ENCODE results near the gene MGRN1. TPM values are rescaled to one million over a fixed set of nuclear protein-coding genes. Genes with fewer than 3 reads are reported as not detected.

MGRN1 gene
- total and polyA plus RNA-seq, 4 donors = 29.5 to 112 (median 47.0) TPM

DNA sequence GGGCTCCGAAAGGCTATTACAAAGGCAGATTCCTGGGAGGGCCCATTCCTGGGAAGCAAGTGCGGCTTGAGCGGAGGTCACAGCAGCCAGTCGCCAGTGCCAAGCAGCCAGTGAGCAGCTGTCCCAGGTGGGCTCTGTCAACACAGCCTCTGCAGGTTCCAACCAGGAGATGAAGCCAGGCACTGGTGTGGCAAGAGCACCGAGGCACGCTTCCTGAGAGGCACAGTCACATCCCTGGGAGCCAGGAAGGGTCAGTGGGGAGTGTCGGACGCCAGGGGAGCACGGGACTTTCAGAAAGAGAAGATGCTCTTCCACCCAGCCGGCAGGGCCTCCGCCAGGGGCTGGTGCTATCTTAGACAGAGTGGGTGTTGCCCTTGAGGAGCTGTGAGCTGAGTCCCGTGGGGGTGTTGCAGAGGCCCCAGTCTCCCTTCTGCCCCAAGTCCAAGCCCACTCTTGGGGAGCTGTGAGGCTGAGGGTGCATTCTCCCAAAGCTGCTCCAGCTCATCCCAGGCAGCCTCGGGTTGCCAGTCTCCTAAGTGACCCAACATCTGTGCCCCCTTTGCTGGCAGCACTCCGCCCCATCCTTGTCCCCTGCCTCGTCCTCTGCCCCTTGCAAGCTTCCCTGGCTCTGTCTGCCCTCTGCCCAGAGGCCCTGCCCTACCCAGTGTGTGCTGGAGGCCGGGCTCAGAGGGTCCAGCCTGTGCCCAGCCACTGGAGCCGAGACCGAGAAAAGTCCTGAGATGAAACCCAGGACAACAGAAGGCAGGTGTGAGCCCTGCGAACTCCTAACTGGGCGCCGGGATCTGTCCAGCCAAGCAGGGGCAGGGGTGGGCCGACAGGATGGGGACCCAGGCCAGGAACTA, 16.6 kb upstream of the MGRN1 start:
- no peaks in the 10 kb centered on the region for H3K9me3 ChIP-seq (ENCODE audit: control insufficient read depth in 4 of 4, insufficient read depth in 3 of 4, low read length in 3 of 4)
- H3K27me3 ChIP-seq (ENCODE audit: control insufficient read depth in 3 of 3, insufficient read depth in 3 of 3, low read length in 2 of 3) = no peaks in the 10 kb centered on the region
- TF ChIP-seq, protein P1, sequence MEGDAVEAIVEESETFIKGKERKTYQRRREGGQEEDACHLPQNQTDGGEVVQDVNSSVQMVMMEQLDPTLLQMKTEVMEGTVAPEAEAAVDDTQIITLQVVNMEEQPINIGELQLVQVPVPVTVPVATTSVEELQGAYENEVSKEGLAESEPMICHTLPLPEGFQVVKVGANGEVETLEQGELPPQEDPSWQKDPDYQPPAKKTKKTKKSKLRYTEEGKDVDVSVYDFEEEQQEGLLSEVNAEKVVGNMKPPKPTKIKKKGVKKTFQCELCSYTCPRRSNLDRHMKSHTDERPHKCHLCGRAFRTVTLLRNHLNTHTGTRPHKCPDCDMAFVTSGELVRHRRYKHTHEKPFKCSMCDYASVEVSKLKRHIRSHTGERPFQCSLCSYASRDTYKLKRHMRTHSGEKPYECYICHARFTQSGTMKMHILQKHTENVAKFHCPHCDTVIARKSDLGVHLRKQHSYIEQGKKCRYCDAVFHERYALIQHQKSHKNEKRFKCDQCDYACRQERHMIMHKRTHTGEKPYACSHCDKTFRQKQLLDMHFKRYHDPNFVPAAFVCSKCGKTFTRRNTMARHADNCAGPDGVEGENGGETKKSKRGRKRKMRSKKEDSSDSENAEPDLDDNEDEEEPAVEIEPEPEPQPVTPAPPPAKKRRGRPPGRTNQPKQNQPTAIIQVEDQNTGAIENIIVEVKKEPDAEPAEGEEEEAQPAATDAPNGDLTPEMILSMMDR (IDR thresholded peaks at IDR 0.05; ENCODE audit: control extremely low read depth, extremely low read depth) = no peak
- peaks cover 0 to 25% (median 0%) of the 10 kb centered on the region in 4 donors for H3K36me3 ChIP-seq (ENCODE audit: control insufficient read depth in 4 of 4, insufficient read depth in 4 of 4, low read length in 4 of 4)
- DNase-seq = no peak
- peaks cover 0 to 11% (median 4%) of the 10 kb centered on the region in 5 donors for H3K4me1 ChIP-seq (ENCODE audit: control insufficient read depth in 5 of 5, insufficient read depth in 5 of 5, low read length in 5 of 5)
- ATAC-seq (ENCODE audit: insufficient read depth, low FRiP score) = no peak
- no peak overlapping the region for H3K27ac ChIP-seq (ENCODE audit: low read depth in 1 of 2, low read length in 1 of 2)
- no peak overlapping the region for H3K4me3 ChIP-seq
- H3K9ac ChIP-seq (ENCODE audit: insufficient read depth in 1 of 2, low read length in 2 of 2) = no peak overlapping the region
- 90% methylated on average over 22 of the region's 22 CpGs for WGBS, 2 donors

- no peak overlapping the region for H3K27ac ChIP-seq (ENCODE audit: low read depth in 1 of 2, low read length in 1 of 2)
- peaks cover 0 to 16% (median 5%) of the 10 kb centered on the region in 5 donors for H3K4me1 ChIP-seq (ENCODE audit: control insufficient read depth in 5 of 5, insufficient read depth in 5 of 5, low read length in 5 of 5)
- no peaks in the 10 kb centered on the region for H3K27me3 ChIP-seq (ENCODE audit: control insufficient read depth in 3 of 3, insufficient read depth in 3 of 3, low read length in 2 of 3)
- WGBS, 2 donors = 84 to 87% methylated on average over 8 of the region's 8 CpGs
- H3K36me3 ChIP-seq (ENCODE audit: control insufficient read depth in 4 of 4, insufficient read depth in 4 of 4, low read length in 4 of 4) = peaks cover 0 to 25% (median 0%) of the 10 kb centered on the region in 4 donors
- H3K9ac ChIP-seq (ENCODE audit: insufficient read depth in 1 of 2, low read length in 2 of 2) = no peak overlapping the region
- DNase-seq (no peak), ATAC-seq (ENCODE audit: insufficient read depth, low FRiP score) (no peak)
- TF ChIP-seq, protein P1 (IDR thresholded peaks at IDR 0.05; ENCODE audit: control extremely low read depth, extremely low read depth) = no peak
- H3K9me3 ChIP-seq (ENCODE audit: control insufficient read depth in 4 of 4, insufficient read depth in 3 of 4, low read length in 3 of 4) = no peaks in the 10 kb centered on the region
- H3K4me3 ChIP-seq = no peak overlapping the region
Observed at GRCh38 chr16:4608704-4608980, 16.0 kb upstream of the MGRN1 start.

DNA sequence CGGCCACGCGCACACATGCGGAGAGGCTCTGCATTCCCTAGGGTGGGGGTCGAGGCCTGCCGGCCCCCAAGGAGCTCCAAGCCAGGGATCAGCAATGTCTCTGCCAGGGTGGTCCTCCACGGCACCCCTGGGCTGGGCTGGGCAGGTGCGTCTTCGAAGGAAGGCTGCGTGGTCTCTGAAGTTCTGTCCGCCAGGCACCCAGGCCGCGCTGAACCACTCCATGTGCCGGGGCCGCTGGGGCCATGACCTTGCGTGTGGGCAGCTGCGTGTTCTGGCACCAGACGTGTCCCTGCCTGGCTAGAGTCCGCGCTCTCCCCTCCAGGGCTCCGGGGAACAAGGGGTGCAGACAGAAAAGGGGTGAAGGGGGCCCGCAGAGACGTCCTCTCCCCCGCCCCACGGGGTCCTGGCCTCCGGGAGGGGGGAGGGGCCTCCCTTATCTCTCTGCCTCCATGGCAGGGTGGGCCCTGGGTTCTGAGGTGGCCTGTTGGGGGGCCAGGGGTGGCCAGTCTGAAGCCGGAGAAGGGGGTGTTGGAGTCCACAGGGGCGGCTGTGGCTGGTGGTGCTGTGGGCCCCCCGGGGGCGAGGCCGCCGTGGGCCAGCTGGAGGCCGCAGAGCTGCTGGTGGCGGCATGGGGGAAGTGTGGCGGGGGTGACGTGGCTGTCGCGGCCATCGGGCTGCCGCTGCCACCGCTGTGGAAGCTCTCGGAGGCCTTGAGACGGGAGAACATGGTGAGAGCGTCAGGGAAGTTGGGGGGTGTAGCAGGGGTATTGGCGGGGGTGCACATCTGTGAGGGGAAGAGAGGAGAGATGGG, 15.2 kb upstream of the MGRN1 start:
- 88 to 91% methylated on average over 44 to 45 of the region's 45 CpGs for WGBS, 2 donors
- Histone ChIP-seq H3K9me3 (ENCODE audit: control insufficient read depth in 4 of 4, insufficient read depth in 3 of 4, low read length in 3 of 4) (no peaks in the 10 kb centered on the region), H3K4me1 (ENCODE audit: control insufficient read depth in 5 of 5, insufficient read depth in 5 of 5, low read length in 5 of 5) (peaks cover 0 to 17% (median 5%) of the 10 kb centered on the region in 5 donors), H3K27ac (ENCODE audit: low read depth in 1 of 2, low read length in 1 of 2) (no peak overlapping the region), H3K9ac (ENCODE audit: insufficient read depth in 1 of 2, low read length in 2 of 2) (no peak overlapping the region), H3K4me3 (no peak overlapping the region), H3K27me3 (ENCODE audit: control insufficient read depth in 3 of 3, insufficient read depth in 3 of 3, low read length in 2 of 3) (no peaks in the 10 kb centered on the region), H3K36me3 (ENCODE audit: control insufficient read depth in 4 of 4, insufficient read depth in 4 of 4, low read length in 4 of 4) (peaks cover 0 to 25% (median 0%) of the 10 kb centered on the region in 4 donors)
- TF ChIP-seq, protein P1 (IDR thresholded peaks at IDR 0.05; ENCODE audit: control extremely low read depth, extremely low read depth) = no peak
- ATAC-seq (ENCODE audit: insufficient read depth, low FRiP score) = no peak
- no peak for DNase-seq
